GM20431 (cell line): ENCODE measurements around the gene SLC29A2.

Experiments
- in situ Hi-C: fragments of 300-500 bp; cut with MseI, MboI; formaldehyde crosslinking; loops from one replicate; pipeline ENCODE4 v1.15.0; 2020; ENCODE audit warnings: low sequenced_read_pairs; ENCODE audit not compliant: unreplicated experiment

SLC29A2 gene

GRCh38 chr11:66371627-66372415 lies at the start of gene SLC29A2:
Gene SLC29A2 (minus strand): TSS chr11:66371760. CDS start chr11:66371591, 169 bp downstream.
- in situ Hi-C loops: no loop called here

- in situ Hi-C loops: loop anchor here (25.0 kb wide), 1 partner anchor 266 kb away; the partner anchor contains the start of gene RBM4B
These were observed 49.3 kb upstream of the SLC29A2 start, which contains the start of gene NPAS4 for GRCh38 chr11:66420671-66421476. Gene NPAS4 (plus strand): TSS chr11:66421035. CDS start chr11:66421180, 145 bp downstream.

- in situ Hi-C loops: loop anchor here (25.0 kb wide), 1 partner anchor 267 kb away; the partner anchor contains the start of gene RBM4B
These were observed 48.3 kb upstream of the SLC29A2 start for GRCh38 chr11:66419825-66420224.

- in situ Hi-C loops: loop anchor here (25.0 kb wide), 1 partner anchor 268 kb away; the partner anchor contains the start of gene RBM4B
These were observed 47.4 kb upstream of the SLC29A2 start for GRCh38 chr11:66418986-66419308.

- in situ Hi-C loops: loop anchor here (25.0 kb wide), 1 partner anchor 269 kb away; the partner anchor contains the start of gene RBM4B
These were observed 46.8 kb upstream of the SLC29A2 start for GRCh38 chr11:66418168-66418985.

- in situ Hi-C loops: loop anchor here (25.0 kb wide), 1 partner anchor 270 kb away; the partner anchor contains the start of gene RBM4B
These were observed 45.4 kb upstream of the SLC29A2 start for GRCh38 chr11:66417000-66417399.

- in situ Hi-C loops: loop anchor here (25.0 kb wide), 1 partner anchor 272 kb away; the partner anchor contains the start of gene RBM4B
These were observed 43.9 kb upstream of the SLC29A2 start for GRCh38 chr11:66415423-66415822.

GRCh38 chr11:66414120-66414934 lies 42.8 kb upstream of the SLC29A2 start:
- in situ Hi-C loops: loop anchor here (25.0 kb wide), 1 partner anchor 273 kb away; the partner anchor contains the start of gene RBM4B

- in situ Hi-C loops: loop anchor here (25.0 kb wide), 1 partner anchor 274 kb away; the partner anchor contains the start of gene RBM4B
These were observed 41.6 kb upstream of the SLC29A2 start for GRCh38 chr11:66413167-66413566.

GRCh38 chr11:66412110-66412509 lies 40.5 kb upstream of the SLC29A2 start:
- in situ Hi-C loops: loop anchor here (25.0 kb wide), 1 partner anchor 275 kb away; the partner anchor contains the start of gene RBM4B

GRCh38 chr11:66411323-66411722 lies 39.8 kb upstream of the SLC29A2 start:
- in situ Hi-C loops: loop anchor here (25.0 kb wide), 1 partner anchor 276 kb away; the partner anchor contains the start of gene RBM4B

- in situ Hi-C loops: loop anchor here (25.0 kb wide), 1 partner anchor 277 kb away; the partner anchor contains the start of gene RBM4B
These were observed 38.6 kb upstream of the SLC29A2 start for GRCh38 chr11:66410191-66410590.

GRCh38 chr11:66409226-66409625 lies 37.7 kb upstream of the SLC29A2 start:
- in situ Hi-C loops: loop anchor here (25.0 kb wide), 1 partner anchor 278 kb away; the partner anchor contains the start of gene RBM4B

- in situ Hi-C loops: loop anchor here (25.0 kb wide), 1 partner anchor 279 kb away; the partner anchor contains the start of gene RBM4B
These were observed 37.1 kb upstream of the SLC29A2 start for GRCh38 chr11:66408488-66409214.

- in situ Hi-C loops: loop anchor here (25.0 kb wide), 1 partner anchor 280 kb away; the partner anchor contains the start of gene RBM4B
These were observed 36.1 kb upstream of the SLC29A2 start for GRCh38 chr11:66407651-66408050.

GRCh38 chr11:66393954-66394353 lies 22.4 kb upstream of the SLC29A2 start:
- in situ Hi-C loops: no loop called here

GRCh38 chr11:66391322-66391721 lies 19.8 kb upstream of the SLC29A2 start:
- in situ Hi-C loops: no loop called here
